MCF 10A (cell line): ENCODE measurements around the gene GET3. TPM values are rescaled to one million over a fixed set of nuclear protein-coding genes. Genes with fewer than 3 reads are reported as not detected.
A peak's percentile ranks its signal among the peaks of the same experiment; 100 is the strongest.

Source experiments
- BruUV-seq: library from RNA; stranded (reverse); fragments of 400-500 nt; replicated peaks from 2 replicates; lab custom pipeline; 2021; lab: Mats Ljungman, UMichigan
- CTCF ChIA-PET: fragments of 300-600 bp; sonication (Branson Sonifier 250); formaldehyde crosslinking; extraction: SDS; loops from one replicate; lab custom pipeline; 2021; ENCODE audit warnings: antibody characterized with exemption, inconsistent platforms; lab: Yijun Ruan, JAX
- POLR2A ChIA-PET: fragments of 300-600, 350-650 bp; sonication (Branson Sonifier 250); formaldehyde crosslinking; extraction: SDS; loops from one replicate; lab custom pipeline; 2020; ENCODE audit warnings: antibody characterized with exemption, inconsistent platforms; lab: Yijun Ruan, JAX
- DNase-seq: peaks from one replicate; pipeline ENCODE4 v3.0.0-alpha.2; 2018; ENCODE audit not compliant: unreplicated experiment
- H3K27ac Mint-ChIP-seq: one replicate; pipeline ENCODE4 v1.8.0; 2022; ENCODE audit warnings: mild to moderate bottlenecking, low read depth, mixed read lengths; ENCODE audit not compliant: unreplicated experiment
- H3K27me3 Mint-ChIP-seq: one replicate; pipeline ENCODE4 v1.8.0; 2022; ENCODE audit warnings: mixed read lengths; ENCODE audit not compliant: insufficient read depth, unreplicated experiment
- H3K36me3 Mint-ChIP-seq: one replicate; pipeline ENCODE4 v1.8.0; 2022; ENCODE audit warnings: mild to moderate bottlenecking, moderate library complexity, mixed read lengths; ENCODE audit not compliant: insufficient read depth, unreplicated experiment
- H3K4me1 Mint-ChIP-seq: one replicate; pipeline ENCODE4 v1.8.0; 2022; ENCODE audit warnings: mixed read lengths; ENCODE audit not compliant: insufficient read depth, unreplicated experiment
- H3K4me3 Mint-ChIP-seq: one replicate; pipeline ENCODE4 v1.8.0; 2022; ENCODE audit warnings: mild to moderate bottlenecking, moderate library complexity, mixed read lengths; ENCODE audit not compliant: unreplicated experiment
- H3K9me3 Mint-ChIP-seq: one replicate; pipeline ENCODE4 v1.8.0; 2022; ENCODE audit warnings: mixed read lengths; ENCODE audit not compliant: unreplicated experiment
- CTCF ChIP-seq: fragments of 200-600 bp; IDR thresholded peaks from one replicate; pipeline ENCODE4 v1.8.0; 2022; ENCODE audit warnings: antibody characterized with exemption, mild to moderate bottlenecking; ENCODE audit not compliant: unreplicated experiment
- intact Hi-C: fragments of 100-400 bp; cut with micrococcal nuclease; formaldehyde crosslinking; loops from 2 replicates; pipeline ENCODE4 v1.14.1; 2022
- total RNA-seq: library from RNA; stranded (reverse); gene quantifications from 2 replicates; pipeline ENCODE4 v1.2.3, GENCODE V29; 2022

Gene GET3
- total RNA-seq, 1 experiment from 2014 or later = 62.9 TPM

- Mint-ChIP-seq H3K27me3 (no peaks in the 10 kb centered on the region), H3K4me1 (peaks cover 7% of the 10 kb centered on the region), H3K27ac (no peak overlapping the region), H3K9me3 (no peaks in the 10 kb centered on the region), H3K4me3 (peak overlapping the region; percentile 68), H3K36me3 (no peaks in the 10 kb centered on the region)
- POLR2A ChIA-PET = interaction anchor here (0.7 to 2.7 kb wide), 8 partner anchors 10 to 369 kb away, joined by 3 to 91 read pairs (median 3); partner anchors contain the start of genes GCDH, GET3, JUNB and ZNF490
- no peak for TF ChIP-seq CTCF
- CTCF ChIA-PET = interaction anchor here (0.6 to 2.0 kb wide), 5 partner anchors 9 to 105 kb away, joined by 3 to 8 read pairs (median 5); no protein-coding TSS in a partner anchor
- no peak for DNase-seq
- no TSS peak for BruUV-seq
- intact Hi-C loops = no loop called here
These were observed 46.1 kb downstream of the GET3 start for GRCh38 chr19:12783291-12783848.

DNA sequence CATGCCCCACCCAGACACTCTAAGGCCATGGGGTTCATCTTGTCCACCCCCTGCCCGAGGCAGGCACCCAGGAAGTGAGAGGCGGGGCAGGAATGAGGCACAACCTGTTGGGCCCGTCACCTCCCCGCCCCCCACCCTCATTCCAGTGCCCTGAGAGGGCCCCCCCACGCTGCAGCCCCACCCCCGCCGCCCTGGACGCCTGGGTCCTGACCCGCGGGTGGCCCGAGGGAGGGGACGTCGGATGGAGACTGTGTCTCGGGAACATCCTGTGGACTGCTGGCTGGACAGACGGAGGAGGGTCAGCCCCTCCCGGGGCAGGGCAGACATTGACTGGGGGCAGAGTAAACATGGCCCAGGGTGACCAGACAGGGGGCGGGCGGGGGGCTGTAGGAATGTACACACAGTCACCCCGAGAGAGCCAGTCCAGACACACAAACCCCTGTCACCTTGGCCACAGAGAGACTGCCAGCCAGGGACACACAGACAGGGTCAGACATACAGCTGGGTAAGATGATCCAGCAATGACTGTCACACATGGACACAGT, 46.6 kb downstream of the GET3 start:
- no peaks in the 10 kb centered on the region for H3K27me3 Mint-ChIP-seq
- H3K27ac Mint-ChIP-seq = no peak overlapping the region
- peak overlapping the region; percentile 68 for H3K4me3 Mint-ChIP-seq
- H3K4me1 Mint-ChIP-seq = peaks cover 9% of the 10 kb centered on the region
- no TSS peak for BruUV-seq
- H3K36me3 Mint-ChIP-seq = no peaks in the 10 kb centered on the region
- ChIA-PET CTCF (interaction anchor here (2.0 kb wide), 1 partner anchor 63 kb away, joined by 7 read pairs; no protein-coding TSS in a partner anchor), POLR2A (interaction anchor here (0.7 to 2.7 kb wide), 4 partner anchors 9 to 84 kb away, joined by 3 to 91 read pairs (median 3); partner anchors contain the start of gene JUNB)
- intact Hi-C loops = no loop called here
- TF ChIP-seq CTCF = no peak
- peak; percentile 58 for DNase-seq
- H3K9me3 Mint-ChIP-seq = no peaks in the 10 kb centered on the region

GRCh38 chr19:12784394-12784870, 47.1 kb downstream of the GET3 start:
- H3K4me3 Mint-ChIP-seq = no peak overlapping the region
- no peaks in the 10 kb centered on the region for H3K36me3 Mint-ChIP-seq
- ChIA-PET POLR2A (interaction anchor here (0.7 to 2.7 kb wide), 2 partner anchors 9 to 10 kb away, joined by 3 to 91 read pairs; partner anchors contain the start of gene JUNB), CTCF (no interaction called here)
- H3K9me3 Mint-ChIP-seq = no peaks in the 10 kb centered on the region
- intact Hi-C loops = no loop called here
- no peak for DNase-seq
- TF ChIP-seq CTCF = no peak
- peaks cover 13% of the 10 kb centered on the region for H3K4me1 Mint-ChIP-seq
- no peak overlapping the region for H3K27ac Mint-ChIP-seq
- BruUV-seq = no TSS peak
- no peaks in the 10 kb centered on the region for H3K27me3 Mint-ChIP-seq

- intact Hi-C loops = no loop called here
- Mint-ChIP-seq H3K4me3 (no peak overlapping the region), H3K27ac (no peak overlapping the region), H3K4me1 (peaks cover 13% of the 10 kb centered on the region), H3K36me3 (no peaks in the 10 kb centered on the region), H3K27me3 (no peaks in the 10 kb centered on the region), H3K9me3 (no peaks in the 10 kb centered on the region)
- POLR2A ChIA-PET = interaction anchor here (0.8 to 5.0 kb wide), 2 partner anchors 8 to 11 kb away, joined by 3 to 132 read pairs; partner anchors contain the start of gene HOOK2
- DNase-seq = no peak
- TF ChIP-seq CTCF = no peak
- CTCF ChIA-PET = interaction anchor here (0.9 to 1.5 kb wide), 2 partner anchors 12 to 63 kb away, joined by 3 to 4 read pairs; no protein-coding TSS in a partner anchor
- BruUV-seq = no TSS peak
These were observed 47.7 kb downstream of the GET3 start for GRCh38 chr19:12784871-12785430.
